HCT116 (cell line): ENCODE measurements around the gene G6PC2. TPM values are rescaled to one million over a fixed set of nuclear protein-coding genes. Genes with fewer than 3 reads are reported as not detected.

Experiments used
- ATAC-seq: fragments of 200-7000 bp; cut with Tn5 transposase; 2 replicates; pipeline ENCODE4 v1.9.1; 2020; ENCODE audit warnings: mild to moderate bottlenecking, moderate library complexity
- BruUV-seq: library from RNA; stranded (reverse); fragments of 400-500 nt; replicated peaks from 2 replicates; lab custom pipeline; 2021; lab: Mats Ljungman, UMichigan
- CTCF ChIA-PET: fragments of 300-600 bp; sonication (Branson Sonifier 250); formaldehyde crosslinking; loops from one replicate; lab custom pipeline; 2021; ENCODE audit warnings: antibody characterized with exemption; lab: Charles Lee
- POLR2A ChIA-PET: fragments of 300-600, 350-600 bp; sonication (Branson Sonifier 250); formaldehyde crosslinking; loops from one replicate; lab custom pipeline; 2021; ENCODE audit warnings: antibody characterized with exemption; lab: Charles Lee
- RAD21 ChIA-PET, 2 experiments: fragments of 300-600 bp; sonication (Branson Sonifier 250); formaldehyde crosslinking; loops; one replicate each; lab custom pipeline; 2023; ENCODE audit warnings: low total read pairs in 2 of 2; ENCODE audit not compliant: uncharacterized antibody in 2 of 2, unreplicated experiment in 2 of 2, low non-redundant PET in 1 of 2; lab: Charles Lee
- DNase-seq: peaks from one replicate; pipeline ENCODE4 v3.0.0-alpha.2; 2010; ENCODE audit warnings: low read depth, low spot score
- H2AFZ ChIP-seq: fragments of 200-600 bp; shearing (Covaris generic), sonication (generic); 2 replicates; pipeline ENCODE4 v1.6.1; 2017; ENCODE audit warnings: low read depth, mixed run types, mixed read lengths, antibody characterized with exemption, low read length; ENCODE audit not compliant: poor library complexity, severe bottlenecking
- H3K27ac ChIP-seq: 2 replicates; pipeline ENCODE4 v1.5.1; 2012; ENCODE audit warnings: low read depth, low read length
- H3K27me3 ChIP-seq: fragments of 200-600 bp; sonication (generic); 2 replicates; pipeline ENCODE4 v1.6.1; 2016; ENCODE audit warnings: mixed run types, low read length, mixed read lengths; ENCODE audit not compliant: insufficient read depth
- H3K36me3 ChIP-seq, 2 experiments: fragments of 200-500 bp in 1 of 2; fragments of 200-600 bp in 1 of 2; sonication (Bioruptor generic) in 1 of 2; sonication (generic) in 1 of 2; 2 replicates each; pipeline versions ENCODE4 v1.5.1 to v1.6.1; 2014 to 2016; ENCODE audit warnings: low read length in 2 of 2, inconsistent platforms in 1 of 2, mixed read lengths in 1 of 2, mixed run types in 1 of 2; ENCODE audit not compliant: insufficient read depth in 2 of 2, control insufficient read depth in 1 of 2
- H3K4me1 ChIP-seq, 2 experiments: fragments of 200-600 bp in 1 of 2; sonication (generic) in 1 of 2; 2 replicates each; pipeline versions ENCODE4 v1.5.1 to v1.6.1; 2012 to 2017; ENCODE audit warnings: low read length in 2 of 2, inconsistent platforms in 1 of 2, mild to moderate bottlenecking in 1 of 2, mixed read lengths in 1 of 2, mixed run types in 1 of 2, moderate library complexity in 1 of 2; ENCODE audit not compliant: insufficient read depth in 2 of 2, control insufficient read depth in 1 of 2
- H3K4me2 ChIP-seq: fragments of 200-600 bp; sonication (generic); 2 replicates; pipeline ENCODE4 v1.6.1; 2017; ENCODE audit warnings: mixed run types, low read length, mixed read lengths
- H3K4me3 ChIP-seq, 2 experiments: fragments of 200-600 bp in 1 of 2; sonication (generic) in 1 of 2; replicated peaks in 1 of 2; 2 replicates each; pipeline ENCODE4 v1.5.1; 2011 to 2016; ENCODE audit warnings: low read length in 2 of 2, control low read depth in 1 of 2, low read depth in 1 of 2, mild to moderate bottlenecking in 1 of 2, mixed read lengths in 1 of 2, mixed run types in 1 of 2
- H3K79me2 ChIP-seq: fragments of 200-600 bp; sonication (generic); 2 replicates; pipeline ENCODE4 v1.6.1; 2017; ENCODE audit warnings: mild to moderate bottlenecking, mixed run types, low read length, moderate library complexity, mixed read lengths; ENCODE audit not compliant: insufficient read depth
- H3K9ac ChIP-seq: fragments of 200-600 bp; sonication (generic); 2 replicates; pipeline ENCODE4 v1.6.1; 2016; ENCODE audit warnings: low read length, mixed read lengths
- H3K9me2 ChIP-seq: fragments of 200-600 bp; sonication (generic), shearing (Covaris generic); 2 replicates; pipeline ENCODE4 v1.6.1; 2017; ENCODE audit warnings: mixed run types, mild to moderate bottlenecking, moderate library complexity; ENCODE audit not compliant: insufficient read depth
- H3K9me3 ChIP-seq, 2 experiments: fragments of 200-500 bp in 1 of 2; fragments of 200-600 bp in 1 of 2; sonication (Bioruptor generic) in 1 of 2; sonication (generic) in 1 of 2; 2 replicates each; pipeline ENCODE4 v1.6.1; 2014 to 2017; ENCODE audit warnings: low read length in 2 of 2, mixed read lengths in 2 of 2, inconsistent platforms in 1 of 2, low read depth in 1 of 2, mild to moderate bottlenecking in 1 of 2, mixed run types in 1 of 2, moderate library complexity in 1 of 2; ENCODE audit not compliant: control insufficient read depth in 1 of 2, insufficient read depth in 1 of 2
- H4K20me1 ChIP-seq: fragments of 200-600 bp; sonication (generic), shearing (Covaris generic); 2 replicates; pipeline ENCODE4 v1.6.1; 2017; ENCODE audit warnings: mixed run types, mild to moderate bottlenecking, moderate library complexity; ENCODE audit not compliant: insufficient read depth
- CBX3 ChIP-seq: IDR thresholded peaks from 2 replicates; pipeline ENCODE4 v1.6.1; 2012; ENCODE audit warnings: low read depth
- CTCF ChIP-seq, 3 experiments: fragments of 200-600 bp in 1 of 3; sonication (generic) in 1 of 3; IDR thresholded peaks in 2 of 3; conservative IDR thresholded peaks in 1 of 3; 2 replicates each; pipeline ENCODE4 v1.5.1; 2012 to 2017; ENCODE audit warnings: low read depth in 2 of 3, low read length in 2 of 3, antibody characterized with exemption in 1 of 3, borderline replicate concordance in 1 of 3, control low read depth in 1 of 3, mild to moderate bottlenecking in 1 of 3, mixed read lengths in 1 of 3, mixed run types in 1 of 3, moderate library complexity in 1 of 3; ENCODE audit not compliant: insufficient read depth in 1 of 3
- ELF1 ChIP-seq: IDR thresholded peaks from 2 replicates; pipeline ENCODE4 v1.6.1; 2012; ENCODE audit warnings: low read depth, borderline replicate concordance
- JUND ChIP-seq: IDR thresholded peaks from 2 replicates; pipeline ENCODE4 v1.6.1; 2012
- ZBTB33 ChIP-seq: IDR thresholded peaks from 2 replicates; pipeline ENCODE4 v1.6.1; 2011; ENCODE audit warnings: mild to moderate bottlenecking, low read length, moderate library complexity; ENCODE audit not compliant: insufficient replicate concordance; ENCODE audit errors: extremely low read depth
- intact Hi-C: fragments of 100-400 bp; cut with micrococcal nuclease; formaldehyde crosslinking; loops from 2 replicates; pipeline ENCODE4 v1.10.0; 2022
- total RNA-seq: library from RNA; stranded (reverse); gene quantifications from one replicate; pipeline ENCODE4 v1.2.1, GENCODE V29; 2021; ENCODE audit not compliant: unreplicated experiment

G6PC2 gene
- total RNA-seq, 1 experiment from 2014 or later = not detected

GRCh38 chr2:168941297-168941696, 40.2 kb downstream of the G6PC2 start:
- no peaks in the 10 kb centered on the region for H3K36me3 ChIP-seq
- no peaks in the 10 kb centered on the region for H4K20me1 ChIP-seq
- no TSS peak for BruUV-seq
- intact Hi-C loops = no loop called here
- H3K9me3 ChIP-seq = no peaks in the 10 kb centered on the region
- no peak overlapping the region for H3K9ac ChIP-seq
- H3K79me2 ChIP-seq = no peaks in the 10 kb centered on the region
- H3K4me2 ChIP-seq = no peak overlapping the region
- H3K9me2 ChIP-seq = no peaks in the 10 kb centered on the region
- ATAC-seq (no peak), DNase-seq (no peak)
- no peak for TF ChIP-seq ZBTB33
- H3K4me1 ChIP-seq = no peaks in the 10 kb centered on the region
- H3K4me3 ChIP-seq = no peak overlapping the region
- H3K27me3 ChIP-seq = no peaks in the 10 kb centered on the region
- no peak overlapping the region for H3K27ac ChIP-seq
- ChIA-PET CTCF (no interaction called here), POLR2A (no interaction called here), RAD21 (no interaction called here)
- no peak overlapping the region for H2AFZ ChIP-seq

- RAD21 ChIA-PET = no interaction called here
- H3K4me1 ChIP-seq = no peaks in the 10 kb centered on the region
- no peaks in the 10 kb centered on the region for H4K20me1 ChIP-seq
- no peak overlapping the region for H3K9ac ChIP-seq
- H3K79me2 ChIP-seq = no peaks in the 10 kb centered on the region
- ATAC-seq (no peak), DNase-seq (no peak)
- TF ChIP-seq CTCF (IDR thresholded peaks at IDR 0.05 in 2 of 3, conservative IDR thresholded peaks at IDR 0.05 in 1 of 3; ENCODE audit: borderline replicate concordance in 1 of 3, insufficient read depth in 1 of 3, low read depth in 2 of 3, low read length in 2 of 3) = 0 out of 6 replicates have a peak, but pooled peaks of 1 of the 3 experiments have one; percentile 8
- no peak for TF ChIP-seq CBX3
- no peak for TF ChIP-seq JUND
- TF ChIP-seq ELF1 = no peak
- H3K27ac ChIP-seq = no peak overlapping the region
- H3K27me3 ChIP-seq = no peaks in the 10 kb centered on the region; the same call in 1 of the 2 replicates
- POLR2A ChIA-PET = no interaction called here
- no peak overlapping the region for H3K4me3 ChIP-seq
- intact Hi-C loops = no loop called here
- H2AFZ ChIP-seq = no peak overlapping the region
- no peaks in the 10 kb centered on the region for H3K36me3 ChIP-seq
- H3K9me3 ChIP-seq = no peaks in the 10 kb centered on the region
- no peak overlapping the region for H3K4me2 ChIP-seq
- H3K9me2 ChIP-seq = no peaks in the 10 kb centered on the region
- no TSS peak for BruUV-seq
- CTCF ChIA-PET = no interaction called here
These were observed 43.0 kb downstream of the G6PC2 start for GRCh38 chr2:168944065-168944464.
